WTC11 (cell line): Measurements from ENCODE around the gene CLCA2. TPM values are rescaled to one million over a fixed set of nuclear protein-coding genes. Genes with fewer than 3 reads are reported as not detected.

Experiments
- ATAC-seq: fragments of 200-7000 bp; cut with Tn5 transposase; 2 replicates; pipeline ENCODE4 v1.10.0; 2021; ENCODE audit warnings: mild to moderate bottlenecking, moderate library complexity
- CTCF ChIA-PET: fragments of 300-600 bp; sonication (Branson Sonifier 250); formaldehyde crosslinking; loops from one replicate; lab custom pipeline; 2021; ENCODE audit warnings: antibody characterized with exemption; lab: Charles Lee
- POLR2A ChIA-PET: fragments of 350-600 bp; sonication (Branson Sonifier 250); formaldehyde crosslinking; loops from one replicate; lab custom pipeline; 2021; ENCODE audit warnings: antibody characterized with exemption; lab: Charles Lee
- DNase-seq: peaks from one replicate; pipeline ENCODE4 v3.0.0; 2021; ENCODE audit warnings: low spot score
- H3K27ac Mint-ChIP-seq: 2 replicates; pipeline ENCODE4 v1.8.0; 2021; ENCODE audit warnings: mixed read lengths
- H3K27me3 Mint-ChIP-seq: 2 replicates; pipeline ENCODE4 v1.8.0; 2021; ENCODE audit warnings: low read depth, mild to moderate bottlenecking, moderate library complexity, mixed read lengths
- H3K36me3 Mint-ChIP-seq: 2 replicates; pipeline ENCODE4 v1.8.0; 2021; ENCODE audit warnings: mixed read lengths
- H3K4me1 Mint-ChIP-seq: 2 replicates; pipeline ENCODE4 v1.8.0; 2022; ENCODE audit warnings: mixed read lengths
- H3K4me3 Mint-ChIP-seq: 2 replicates; pipeline ENCODE4 v1.8.0; 2021; ENCODE audit warnings: mild to moderate bottlenecking, moderate library complexity, mixed read lengths
- H3K9me3 Mint-ChIP-seq: 2 replicates; pipeline ENCODE4 v1.8.0; 2021; ENCODE audit warnings: mixed read lengths
- GABPB1 ChIP-seq: sonication (generic); formaldehyde crosslinking; IDR thresholded peaks from 2 replicates; pipeline ENCODE4 v1.8.1; 2023; ENCODE audit warnings: mild to moderate bottlenecking, missing genetic modification reagents
- NR1H2 ChIP-seq: sonication (generic); formaldehyde crosslinking; IDR thresholded peaks from 2 replicates; pipeline ENCODE4 v1.9.0; 2021; ENCODE audit warnings: mild to moderate bottlenecking, moderate library complexity, missing genetic modification reagents
- NR2C2 ChIP-seq: sonication (generic); formaldehyde crosslinking; IDR thresholded peaks from 2 replicates; pipeline ENCODE4 v1.8.0; 2022; ENCODE audit warnings: mild to moderate bottlenecking, missing genetic modification reagents
- NR3C1 ChIP-seq: sonication (generic); formaldehyde crosslinking; conservative IDR thresholded peaks from 2 replicates; pipeline ENCODE4 v1.8.1; 2023; ENCODE audit warnings: low read depth, mild to moderate bottlenecking, missing genetic modification reagents
- PRRX2 ChIP-seq: fragments of 250-450 bp; sonication (Bioruptor Pico); IDR thresholded peaks from 2 replicates; pipeline ENCODE4 v1.8.0; 2021; ENCODE audit warnings: mild to moderate bottlenecking
- TCF7 ChIP-seq: sonication (generic); formaldehyde crosslinking; IDR thresholded peaks from 2 replicates; pipeline ENCODE4 v1.8.0; 2022; ENCODE audit warnings: mild to moderate bottlenecking, low read depth, missing genetic modification reagents, moderate library complexity
- ZBTB21 ChIP-seq: sonication (generic); formaldehyde crosslinking; IDR thresholded peaks from 2 replicates; pipeline ENCODE4 v1.8.1; 2023; ENCODE audit warnings: mild to moderate bottlenecking, missing genetic modification reagents, borderline replicate concordance
- ZNF416 ChIP-seq: fragments of 250-450 bp; sonication (Bioruptor Pico); IDR thresholded peaks from 2 replicates; pipeline ENCODE4 v1.9.0; 2021; ENCODE audit warnings: mild to moderate bottlenecking, inconsistent platforms
- total RNA-seq: library from RNA; stranded (reverse); gene quantifications from 3 replicates; pipeline ENCODE4 v1.2.3, GENCODE V29; 2021
- TF ChIP-seq, protein P1 (sequence below): sonication (generic); formaldehyde crosslinking; conservative IDR thresholded peaks from 2 replicates; pipeline ENCODE4 v1.8.1; 2022; ENCODE audit warnings: mild to moderate bottlenecking, missing genetic modification reagents
- TF ChIP-seq, protein P2 (sequence below): fragments of 250-450 bp; sonication (Bioruptor Pico); IDR thresholded peaks from 2 replicates; pipeline ENCODE4 v2.1.2; 2022; ENCODE audit warnings: mild to moderate bottlenecking, moderate library complexity
- TF ChIP-seq, protein P3 (sequence below): sonication (generic); formaldehyde crosslinking; IDR thresholded peaks from 2 replicates; pipeline ENCODE4 v1.8.0; 2022; ENCODE audit warnings: mild to moderate bottlenecking, missing genetic modification reagents
- TF ChIP-seq, protein P4 (sequence below): sonication (generic); formaldehyde crosslinking; conservative IDR thresholded peaks from 2 replicates; pipeline ENCODE4 v1.8.1; 2023; ENCODE audit warnings: mild to moderate bottlenecking, low read depth, missing genetic modification reagents, moderate library complexity
- TF ChIP-seq, protein P5 (sequence below): sonication (generic); formaldehyde crosslinking; IDR thresholded peaks from 2 replicates; pipeline ENCODE4 v1.8.0; 2023; ENCODE audit warnings: mild to moderate bottlenecking, missing genetic modification reagents
- TF ChIP-seq, protein P6 (sequence below): sonication (generic); formaldehyde crosslinking; IDR thresholded peaks from 2 replicates; pipeline ENCODE4 v1.8.0; 2022; ENCODE audit warnings: mild to moderate bottlenecking, missing genetic modification reagents

The CLCA2 gene
- total RNA-seq, 1 experiment from 2014 or later: 0.07 TPM

DNA sequence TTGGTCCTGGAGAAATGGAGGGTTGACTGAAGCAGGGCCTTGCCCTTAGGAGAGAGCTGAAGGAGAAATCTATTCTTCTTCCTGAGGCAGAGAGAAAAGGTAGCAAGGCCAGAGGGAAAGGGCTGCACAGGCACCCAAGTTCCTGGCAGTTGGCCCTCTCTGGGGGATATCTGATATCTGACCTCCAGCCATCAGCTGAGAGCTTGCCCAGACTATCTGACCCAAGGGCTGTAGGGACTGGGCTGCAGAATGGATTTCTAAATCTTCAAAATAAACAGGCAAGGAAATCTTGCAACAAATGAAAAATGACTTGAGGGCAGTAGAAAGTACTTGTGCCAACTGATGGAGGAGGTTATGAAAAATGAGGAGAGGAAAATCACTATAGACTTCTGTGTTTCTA lies 498 bp upstream of the CLCA2 start:
- Mint-ChIP-seq H3K27ac (no peak overlapping the region), H3K9me3 (no peaks in the 10 kb centered on the region), H3K36me3 (no peaks in the 10 kb centered on the region), H3K4me3 (no peak overlapping the region), H3K27me3 (no peaks in the 10 kb centered on the region), H3K4me1 (peaks cover 2% of the 10 kb centered on the region)
- ATAC-seq (no peak), DNase-seq (no peak)
- CTCF ChIA-PET: no interaction called here
- POLR2A ChIA-PET: no interaction called here
- TF ChIP-seq, protein P1, sequence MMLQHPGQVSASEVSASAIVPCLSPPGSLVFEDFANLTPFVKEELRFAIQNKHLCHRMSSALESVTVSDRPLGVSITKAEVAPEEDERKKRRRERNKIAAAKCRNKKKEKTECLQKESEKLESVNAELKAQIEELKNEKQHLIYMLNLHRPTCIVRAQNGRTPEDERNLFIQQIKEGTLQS: no peak
- TF ChIP-seq ZNF416 (CRISPR knock-in tag) (no peak), NR2C2 (CRISPR knock-in tag) (no peak), TCF7 (CRISPR knock-in tag) (no peak), PRRX2 (no peak), GABPB1 (CRISPR knock-in tag) (no peak)
- TF ChIP-seq, protein P2, sequence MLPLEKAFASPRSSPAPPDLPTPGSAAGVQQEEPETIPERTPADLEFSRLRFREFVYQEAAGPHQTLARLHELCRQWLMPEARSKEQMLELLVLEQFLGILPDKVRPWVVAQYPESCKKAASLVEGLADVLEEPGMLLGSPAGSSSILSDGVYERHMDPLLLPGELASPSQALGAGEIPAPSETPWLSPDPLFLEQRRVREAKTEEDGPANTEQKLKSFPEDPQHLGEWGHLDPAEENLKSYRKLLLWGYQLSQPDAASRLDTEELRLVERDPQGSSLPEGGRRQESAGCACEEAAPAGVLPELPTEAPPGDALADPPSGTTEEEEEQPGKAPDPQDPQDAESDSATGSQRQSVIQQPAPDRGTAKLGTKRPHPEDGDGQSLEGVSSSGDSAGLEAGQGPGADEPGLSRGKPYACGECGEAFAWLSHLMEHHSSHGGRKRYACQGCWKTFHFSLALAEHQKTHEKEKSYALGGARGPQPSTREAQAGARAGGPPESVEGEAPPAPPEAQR (CRISPR knock-in tag): no peak
- TF ChIP-seq, protein P3, sequence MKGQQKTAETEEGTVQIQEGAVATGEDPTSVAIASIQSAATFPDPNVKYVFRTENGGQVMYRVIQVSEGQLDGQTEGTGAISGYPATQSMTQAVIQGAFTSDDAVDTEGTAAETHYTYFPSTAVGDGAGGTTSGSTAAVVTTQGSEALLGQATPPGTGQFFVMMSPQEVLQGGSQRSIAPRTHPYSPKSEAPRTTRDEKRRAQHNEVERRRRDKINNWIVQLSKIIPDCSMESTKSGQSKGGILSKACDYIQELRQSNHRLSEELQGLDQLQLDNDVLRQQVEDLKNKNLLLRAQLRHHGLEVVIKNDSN (CRISPR knock-in tag): no peak

DNA sequence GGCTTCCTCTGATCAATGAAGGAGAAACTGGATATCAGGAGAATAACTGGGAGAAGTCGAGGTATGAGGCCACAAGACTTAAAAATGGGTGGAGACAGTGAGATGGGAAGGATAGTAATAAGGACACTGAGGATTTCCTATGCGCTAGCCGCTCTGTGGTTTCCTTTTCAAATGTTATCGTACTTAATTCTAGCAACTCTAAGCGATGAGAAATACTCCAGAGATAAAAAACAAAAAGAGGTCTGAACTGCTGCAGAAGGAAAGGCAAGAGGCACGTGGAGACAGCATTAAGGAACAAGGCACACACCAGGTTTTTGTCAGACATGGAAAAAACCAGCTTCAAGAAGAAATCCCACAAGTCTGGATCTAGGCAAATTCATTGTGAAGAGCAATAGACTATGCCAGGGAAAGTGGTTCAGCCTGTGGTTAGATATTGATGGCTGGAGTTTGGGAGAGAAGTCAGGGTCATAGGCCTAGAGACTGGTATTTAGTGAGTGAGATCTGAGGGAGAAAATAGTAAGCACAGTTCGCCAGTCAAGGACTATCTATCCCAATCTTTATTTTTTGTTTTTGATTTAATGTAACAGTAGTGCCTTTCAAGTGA lies 5.3 kb downstream of the CLCA2 start:
- ATAC-seq (no peak), DNase-seq (no peak)
- H3K9me3 Mint-ChIP-seq: no peaks in the 10 kb centered on the region
- CTCF ChIA-PET: interaction anchor here (1.3 kb wide), 1 partner anchor 49 kb away, joined by 3 read pairs; no protein-coding TSS in a partner anchor
- H3K4me3 Mint-ChIP-seq: no peak overlapping the region
- H3K27me3 Mint-ChIP-seq: no peaks in the 10 kb centered on the region
- H3K36me3 Mint-ChIP-seq: no peaks in the 10 kb centered on the region
- H3K4me1 Mint-ChIP-seq: no peaks in the 10 kb centered on the region
- POLR2A ChIA-PET: no interaction called here
- H3K27ac Mint-ChIP-seq: no peak overlapping the region
- TF ChIP-seq, protein P2 (CRISPR knock-in tag): no peak
- TF ChIP-seq, protein P4, sequence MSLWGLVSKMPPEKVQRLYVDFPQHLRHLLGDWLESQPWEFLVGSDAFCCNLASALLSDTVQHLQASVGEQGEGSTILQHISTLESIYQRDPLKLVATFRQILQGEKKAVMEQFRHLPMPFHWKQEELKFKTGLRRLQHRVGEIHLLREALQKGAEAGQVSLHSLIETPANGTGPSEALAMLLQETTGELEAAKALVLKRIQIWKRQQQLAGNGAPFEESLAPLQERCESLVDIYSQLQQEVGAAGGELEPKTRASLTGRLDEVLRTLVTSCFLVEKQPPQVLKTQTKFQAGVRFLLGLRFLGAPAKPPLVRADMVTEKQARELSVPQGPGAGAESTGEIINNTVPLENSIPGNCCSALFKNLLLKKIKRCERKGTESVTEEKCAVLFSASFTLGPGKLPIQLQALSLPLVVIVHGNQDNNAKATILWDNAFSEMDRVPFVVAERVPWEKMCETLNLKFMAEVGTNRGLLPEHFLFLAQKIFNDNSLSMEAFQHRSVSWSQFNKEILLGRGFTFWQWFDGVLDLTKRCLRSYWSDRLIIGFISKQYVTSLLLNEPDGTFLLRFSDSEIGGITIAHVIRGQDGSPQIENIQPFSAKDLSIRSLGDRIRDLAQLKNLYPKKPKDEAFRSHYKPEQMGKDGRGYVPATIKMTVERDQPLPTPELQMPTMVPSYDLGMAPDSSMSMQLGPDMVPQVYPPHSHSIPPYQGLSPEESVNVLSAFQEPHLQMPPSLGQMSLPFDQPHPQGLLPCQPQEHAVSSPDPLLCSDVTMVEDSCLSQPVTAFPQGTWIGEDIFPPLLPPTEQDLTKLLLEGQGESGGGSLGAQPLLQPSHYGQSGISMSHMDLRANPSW (CRISPR knock-in tag): no peak
- TF ChIP-seq, protein P5, sequence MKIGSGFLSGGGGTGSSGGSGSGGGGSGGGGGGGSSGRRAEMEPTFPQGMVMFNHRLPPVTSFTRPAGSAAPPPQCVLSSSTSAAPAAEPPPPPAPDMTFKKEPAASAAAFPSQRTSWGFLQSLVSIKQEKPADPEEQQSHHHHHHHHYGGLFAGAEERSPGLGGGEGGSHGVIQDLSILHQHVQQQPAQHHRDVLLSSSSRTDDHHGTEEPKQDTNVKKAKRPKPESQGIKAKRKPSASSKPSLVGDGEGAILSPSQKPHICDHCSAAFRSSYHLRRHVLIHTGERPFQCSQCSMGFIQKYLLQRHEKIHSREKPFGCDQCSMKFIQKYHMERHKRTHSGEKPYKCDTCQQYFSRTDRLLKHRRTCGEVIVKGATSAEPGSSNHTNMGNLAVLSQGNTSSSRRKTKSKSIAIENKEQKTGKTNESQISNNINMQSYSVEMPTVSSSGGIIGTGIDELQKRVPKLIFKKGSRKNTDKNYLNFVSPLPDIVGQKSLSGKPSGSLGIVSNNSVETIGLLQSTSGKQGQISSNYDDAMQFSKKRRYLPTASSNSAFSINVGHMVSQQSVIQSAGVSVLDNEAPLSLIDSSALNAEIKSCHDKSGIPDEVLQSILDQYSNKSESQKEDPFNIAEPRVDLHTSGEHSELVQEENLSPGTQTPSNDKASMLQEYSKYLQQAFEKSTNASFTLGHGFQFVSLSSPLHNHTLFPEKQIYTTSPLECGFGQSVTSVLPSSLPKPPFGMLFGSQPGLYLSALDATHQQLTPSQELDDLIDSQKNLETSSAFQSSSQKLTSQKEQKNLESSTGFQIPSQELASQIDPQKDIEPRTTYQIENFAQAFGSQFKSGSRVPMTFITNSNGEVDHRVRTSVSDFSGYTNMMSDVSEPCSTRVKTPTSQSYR (CRISPR knock-in tag): no peak
- TF ChIP-seq NR3C1 (CRISPR knock-in tag) (no peak), NR1H2 (CRISPR knock-in tag) (no peak), ZBTB21 (CRISPR knock-in tag) (no peak)
- TF ChIP-seq, protein P6, sequence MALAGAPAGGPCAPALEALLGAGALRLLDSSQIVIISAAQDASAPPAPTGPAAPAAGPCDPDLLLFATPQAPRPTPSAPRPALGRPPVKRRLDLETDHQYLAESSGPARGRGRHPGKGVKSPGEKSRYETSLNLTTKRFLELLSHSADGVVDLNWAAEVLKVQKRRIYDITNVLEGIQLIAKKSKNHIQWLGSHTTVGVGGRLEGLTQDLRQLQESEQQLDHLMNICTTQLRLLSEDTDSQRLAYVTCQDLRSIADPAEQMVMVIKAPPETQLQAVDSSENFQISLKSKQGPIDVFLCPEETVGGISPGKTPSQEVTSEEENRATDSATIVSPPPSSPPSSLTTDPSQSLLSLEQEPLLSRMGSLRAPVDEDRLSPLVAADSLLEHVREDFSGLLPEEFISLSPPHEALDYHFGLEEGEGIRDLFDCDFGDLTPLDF (CRISPR knock-in tag): no peak
